ENCODE measurements around the gene FAM135A.

DNA sequence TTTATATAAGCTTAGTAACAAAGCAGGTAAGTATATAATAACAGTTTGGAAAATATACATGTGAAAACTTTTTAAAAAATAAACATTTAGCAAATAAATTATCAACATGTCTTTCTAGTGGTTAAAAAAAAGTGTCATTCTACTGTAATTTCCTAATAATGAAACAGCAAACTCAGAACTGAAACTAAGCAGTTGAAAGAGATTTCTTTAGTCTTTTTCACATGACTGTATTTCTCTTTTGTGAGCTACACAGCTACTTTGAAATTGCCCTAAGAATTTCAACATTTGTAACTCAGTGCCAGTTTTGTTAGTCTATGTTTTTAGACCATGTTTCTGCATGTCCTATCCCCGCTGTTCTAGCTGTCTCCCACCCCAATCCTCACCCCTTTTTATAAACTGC lies 125.1 kb downstream of the FAM135A start:
- TF ChIP-seq, protein P1, sequence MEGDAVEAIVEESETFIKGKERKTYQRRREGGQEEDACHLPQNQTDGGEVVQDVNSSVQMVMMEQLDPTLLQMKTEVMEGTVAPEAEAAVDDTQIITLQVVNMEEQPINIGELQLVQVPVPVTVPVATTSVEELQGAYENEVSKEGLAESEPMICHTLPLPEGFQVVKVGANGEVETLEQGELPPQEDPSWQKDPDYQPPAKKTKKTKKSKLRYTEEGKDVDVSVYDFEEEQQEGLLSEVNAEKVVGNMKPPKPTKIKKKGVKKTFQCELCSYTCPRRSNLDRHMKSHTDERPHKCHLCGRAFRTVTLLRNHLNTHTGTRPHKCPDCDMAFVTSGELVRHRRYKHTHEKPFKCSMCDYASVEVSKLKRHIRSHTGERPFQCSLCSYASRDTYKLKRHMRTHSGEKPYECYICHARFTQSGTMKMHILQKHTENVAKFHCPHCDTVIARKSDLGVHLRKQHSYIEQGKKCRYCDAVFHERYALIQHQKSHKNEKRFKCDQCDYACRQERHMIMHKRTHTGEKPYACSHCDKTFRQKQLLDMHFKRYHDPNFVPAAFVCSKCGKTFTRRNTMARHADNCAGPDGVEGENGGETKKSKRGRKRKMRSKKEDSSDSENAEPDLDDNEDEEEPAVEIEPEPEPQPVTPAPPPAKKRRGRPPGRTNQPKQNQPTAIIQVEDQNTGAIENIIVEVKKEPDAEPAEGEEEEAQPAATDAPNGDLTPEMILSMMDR (IDR thresholded peaks at IDR 0.05): no peak
- no peak for TF ChIP-seq POLR2A (IDR thresholded peaks at IDR 0.05)

All from testis (tissue), 2 donors.